Iris pigment epithelial cell (primary cell): ENCODE results near the gene ST7.

ENCODE experiments used
- DNase-seq: peaks from one replicate; pipeline ENCODE4 v3.0.0-alpha.2; 2011; ENCODE audit warnings: low read depth

ST7 gene

DNA sequence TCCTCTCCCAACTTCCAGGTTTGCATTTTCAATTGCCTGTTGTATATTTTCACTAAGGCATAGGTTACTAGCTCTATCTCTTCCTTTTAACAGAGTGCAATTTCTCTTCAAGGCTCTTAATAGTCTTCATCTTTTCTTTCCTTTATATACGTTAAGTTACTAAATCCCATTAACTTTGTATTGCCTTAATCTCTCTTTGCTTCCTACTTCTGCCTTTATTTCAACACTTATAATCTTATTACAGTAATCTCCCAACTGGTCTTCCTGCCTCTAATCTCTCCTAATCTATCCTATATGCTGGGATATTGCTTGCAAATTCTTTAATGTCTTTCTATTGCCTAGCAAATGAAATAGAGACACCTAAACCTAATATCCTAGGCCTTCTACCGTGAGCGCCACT lies 26.1 kb downstream of the ST7 start:
- no peak for DNase-seq

DNA sequence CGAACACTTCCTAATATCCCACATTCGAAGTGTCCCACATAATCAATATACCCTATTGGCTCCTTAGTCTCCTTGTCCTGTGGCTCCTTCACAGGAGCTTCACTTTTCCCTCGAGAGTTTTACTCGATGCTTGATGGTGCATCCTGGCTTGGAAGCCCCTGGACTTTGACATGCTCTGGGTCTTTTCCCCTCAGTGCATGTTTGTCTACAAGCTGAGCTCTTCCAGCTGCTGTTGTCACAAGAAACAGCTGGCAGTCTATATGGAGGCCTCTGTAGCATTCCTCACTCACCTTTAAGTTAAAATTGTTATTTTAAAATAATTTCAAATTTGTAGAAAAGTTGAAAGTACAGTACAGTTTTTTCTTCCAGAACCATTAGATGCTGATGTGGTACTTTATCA lies 27.1 kb downstream of the ST7 start:
- DNase-seq = no peak

DNA sequence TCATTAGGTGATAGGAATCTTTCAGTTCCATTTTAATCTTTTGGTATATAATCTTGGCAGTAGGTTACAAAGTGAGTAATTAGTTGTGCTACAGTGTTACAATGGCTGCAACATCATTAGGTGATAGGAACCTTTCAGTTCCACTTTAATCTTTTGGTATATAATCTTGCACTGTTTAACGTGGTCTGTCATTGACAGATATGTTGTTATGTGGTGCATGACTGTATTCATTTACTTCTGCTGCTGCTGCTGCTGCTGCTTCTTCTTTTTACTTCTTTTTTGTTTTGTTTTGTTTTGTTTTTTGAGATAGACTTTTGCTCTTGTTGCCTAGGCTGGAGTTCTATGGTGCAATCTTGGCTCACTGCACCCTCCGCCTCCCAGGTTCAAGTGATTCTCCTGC lies 28.6 kb downstream of the ST7 start:
- no peak for DNase-seq

DNA sequence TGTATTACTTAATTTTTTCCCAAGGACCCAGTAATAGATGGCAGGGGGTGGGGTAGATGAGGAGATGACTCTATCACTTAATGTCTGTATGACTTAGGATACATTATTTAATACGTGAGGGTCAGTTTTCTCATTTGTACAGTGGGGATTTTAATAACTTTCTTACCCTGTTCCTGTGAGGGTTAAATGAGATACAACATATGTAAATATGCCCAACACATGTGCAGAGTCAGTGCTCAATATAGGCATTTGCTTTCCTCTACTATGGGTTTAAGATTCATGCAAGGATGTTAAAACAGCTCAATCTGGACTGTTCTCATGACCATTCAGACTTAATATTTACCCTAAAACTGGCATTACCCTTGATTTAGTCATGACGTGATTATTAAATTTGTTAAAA lies 31.2 kb downstream of the ST7 start:
- DNase-seq = no peak

DNA sequence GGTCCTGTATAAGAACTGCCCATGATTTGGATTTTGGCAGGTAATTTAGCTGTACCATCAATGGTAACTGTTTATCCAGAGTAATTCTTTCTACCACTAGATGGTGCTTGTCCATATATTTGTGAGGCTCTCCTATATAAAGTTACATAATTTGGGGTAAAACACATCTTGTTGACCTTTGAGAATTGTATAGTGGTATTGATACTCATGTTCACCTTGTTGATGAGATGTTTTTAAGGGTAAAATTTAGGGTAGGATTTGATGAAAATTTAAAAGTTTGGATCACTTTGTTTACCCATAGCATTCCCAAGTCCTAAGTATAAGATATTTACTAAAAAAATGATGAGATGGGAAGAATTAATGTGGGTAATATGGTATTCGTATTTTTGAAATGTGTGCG lies 31.6 kb downstream of the ST7 start:
- DNase-seq = no peak

DNA sequence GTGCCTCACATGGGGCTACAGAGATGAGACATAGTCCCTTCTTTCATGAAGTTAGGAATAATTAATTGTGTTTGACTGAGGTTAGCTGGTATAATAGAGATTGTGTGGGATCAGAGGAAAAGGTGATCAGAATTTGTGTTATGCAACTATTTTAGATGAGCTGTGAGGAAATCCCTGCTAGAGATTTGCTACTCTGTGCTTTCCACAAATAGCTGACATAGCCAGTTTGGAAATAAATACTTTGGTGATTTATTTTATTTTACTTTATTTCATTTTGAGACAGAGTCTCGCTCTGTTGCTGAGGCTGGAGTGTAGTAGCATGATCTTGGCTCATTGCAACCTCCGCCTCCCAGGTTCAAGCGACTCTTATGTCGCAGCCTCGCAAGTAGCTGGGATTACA lies 32.3 kb downstream of the ST7 start:
- no peak for DNase-seq

DNA sequence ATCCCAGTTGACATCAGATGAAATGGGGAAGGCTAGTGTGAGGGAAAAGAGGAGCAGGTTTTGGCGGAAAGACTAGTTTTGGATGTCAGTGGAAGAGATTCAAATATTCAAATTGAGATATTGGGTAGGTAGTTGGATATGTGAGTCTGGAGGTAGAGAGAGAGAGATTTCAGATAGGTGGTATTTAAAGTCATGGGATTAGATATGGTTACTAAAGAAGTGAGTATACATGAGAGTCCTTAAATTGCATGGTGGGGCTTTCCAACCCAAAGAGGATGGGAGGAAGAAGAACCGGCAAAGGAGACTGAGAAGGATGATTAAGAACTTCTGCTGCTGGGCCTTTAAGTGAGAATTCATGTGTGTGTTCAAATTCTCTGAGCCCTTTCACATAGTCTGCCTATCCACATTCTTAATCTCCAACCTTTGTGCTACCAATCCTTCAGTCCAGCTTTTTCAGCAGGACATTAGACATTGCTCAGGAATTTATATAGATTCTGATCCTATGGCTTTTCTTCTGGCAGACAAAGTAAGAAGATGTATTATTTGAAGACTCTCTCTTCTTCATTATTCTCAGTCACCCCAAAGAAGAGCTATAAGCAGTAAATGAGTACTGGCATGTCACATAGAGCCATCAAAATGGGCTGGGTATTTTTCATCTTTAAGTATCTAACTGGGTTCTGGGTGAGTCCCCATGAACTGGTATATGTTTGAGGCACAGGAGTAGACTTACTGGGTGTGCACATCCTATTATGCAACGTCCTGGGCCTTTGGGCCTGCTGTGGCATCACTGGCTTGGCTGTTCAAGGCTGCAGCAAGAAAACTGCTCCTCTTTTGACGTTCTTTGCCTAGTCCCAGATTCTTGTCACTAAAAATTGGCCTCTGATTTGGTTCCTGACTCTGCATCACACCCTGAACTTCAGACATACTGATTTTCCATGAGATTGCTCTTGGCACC lies 33.6 kb downstream of the ST7 start:
- DNase-seq = peak; percentile 53

DNA sequence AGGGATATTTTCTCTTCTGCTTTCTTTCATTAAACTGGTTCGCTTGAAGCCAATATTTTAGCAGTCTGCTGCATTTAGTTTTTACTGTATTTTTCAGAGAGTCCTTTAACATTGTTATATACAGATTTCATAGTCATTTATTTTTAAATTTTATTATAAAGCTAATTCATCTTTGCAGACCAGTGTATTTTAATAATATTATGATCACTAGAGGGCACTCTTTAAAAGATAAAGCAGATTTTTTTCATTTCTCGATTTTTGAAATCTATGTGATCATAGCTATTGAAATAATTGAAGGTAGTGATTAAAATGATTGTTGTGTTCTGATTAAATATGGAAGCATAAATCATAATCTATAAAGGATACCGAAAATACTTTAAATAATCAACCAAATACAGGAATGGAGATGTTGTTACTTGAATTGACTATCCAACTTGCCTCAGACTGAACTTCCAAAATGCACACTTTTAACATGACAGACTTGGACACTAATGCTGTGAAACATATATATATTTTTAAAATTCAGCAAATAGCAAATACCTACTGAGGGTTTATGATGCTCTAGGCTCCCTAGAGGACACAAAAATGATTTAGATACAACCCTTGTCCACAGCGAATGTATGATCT lies 35.2 kb downstream of the ST7 start:
- no peak for DNase-seq

DNA sequence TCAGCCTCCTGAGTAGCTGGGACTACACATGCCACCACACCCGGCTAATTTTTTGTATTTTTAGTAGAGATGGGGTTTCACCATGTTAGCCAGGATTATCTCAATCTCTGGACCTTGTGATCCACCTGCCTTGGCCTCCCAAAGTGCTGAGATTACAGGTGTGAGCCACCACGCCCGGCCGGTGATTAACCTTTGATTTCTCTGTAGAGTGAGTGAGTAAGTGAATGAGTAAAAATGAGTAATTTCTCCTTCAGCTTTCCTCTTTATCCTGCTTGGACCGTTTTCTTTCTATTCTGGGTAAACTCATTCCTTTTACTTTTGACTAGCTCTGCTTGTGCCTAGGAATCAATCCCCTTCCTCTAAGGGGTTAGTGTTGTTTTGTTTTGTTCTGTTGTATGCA lies 36.8 kb downstream of the ST7 start:
- no peak for DNase-seq

DNA sequence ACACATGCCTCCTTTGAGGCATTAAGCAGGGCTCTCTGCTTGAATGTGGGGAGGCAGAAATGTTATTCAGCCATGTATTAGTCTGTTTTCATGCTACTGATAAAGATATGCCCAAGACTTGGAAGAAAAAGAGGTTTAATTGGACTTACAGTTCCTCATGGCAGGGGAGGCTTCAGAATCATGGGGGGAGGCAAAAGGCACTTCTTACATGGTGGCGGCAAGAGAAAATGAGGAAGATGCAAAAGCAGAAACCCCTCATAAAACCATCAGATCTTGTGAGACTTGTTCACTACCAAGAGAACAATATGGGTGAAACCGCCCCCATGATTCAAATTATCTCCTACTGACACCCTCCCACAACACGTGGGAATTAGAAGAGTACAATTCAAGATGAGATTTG lies 37.9 kb downstream of the ST7 start:
- DNase-seq = no peak

DNA sequence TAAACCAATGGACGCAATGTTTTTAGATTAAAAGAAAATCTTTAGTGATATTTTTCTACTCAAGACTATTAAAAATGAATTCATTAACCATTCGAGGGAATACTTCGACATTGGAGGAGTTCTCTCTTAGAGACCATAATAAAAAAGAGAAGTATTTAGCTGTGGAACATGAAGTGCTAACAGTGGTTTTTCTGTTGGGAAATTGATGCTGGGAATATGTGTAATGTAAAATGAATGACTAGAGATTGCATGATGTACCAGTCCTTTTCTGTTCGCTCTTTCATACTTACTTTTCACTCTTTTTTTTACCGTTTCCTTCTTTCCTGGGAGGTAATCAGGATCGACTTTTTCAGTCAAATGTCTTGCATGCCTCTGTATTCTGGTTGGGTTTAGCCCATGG lies 41.3 kb downstream of the ST7 start:
- no peak for DNase-seq

DNA sequence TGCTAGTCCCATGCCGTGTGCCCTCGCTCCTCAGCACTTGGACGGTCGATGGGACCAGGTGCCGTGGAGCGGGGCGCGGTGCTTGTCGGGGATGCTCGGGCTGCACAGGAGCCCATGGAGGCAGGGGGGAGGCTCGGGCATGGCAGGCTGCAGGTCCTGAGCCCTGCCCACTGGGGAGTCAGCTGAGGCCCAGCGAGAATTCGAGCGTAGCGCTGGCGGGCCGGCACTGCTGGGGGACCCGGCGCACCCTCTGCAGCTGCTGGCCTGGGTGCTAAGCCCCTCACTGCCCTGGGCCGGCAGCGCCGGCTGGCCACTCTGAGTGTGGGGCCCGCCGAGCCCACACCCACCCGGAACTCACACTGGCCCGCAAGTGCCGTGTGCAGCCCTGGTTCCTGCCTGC lies 44.7 kb downstream of the ST7 start:
- no peak for DNase-seq

DNA sequence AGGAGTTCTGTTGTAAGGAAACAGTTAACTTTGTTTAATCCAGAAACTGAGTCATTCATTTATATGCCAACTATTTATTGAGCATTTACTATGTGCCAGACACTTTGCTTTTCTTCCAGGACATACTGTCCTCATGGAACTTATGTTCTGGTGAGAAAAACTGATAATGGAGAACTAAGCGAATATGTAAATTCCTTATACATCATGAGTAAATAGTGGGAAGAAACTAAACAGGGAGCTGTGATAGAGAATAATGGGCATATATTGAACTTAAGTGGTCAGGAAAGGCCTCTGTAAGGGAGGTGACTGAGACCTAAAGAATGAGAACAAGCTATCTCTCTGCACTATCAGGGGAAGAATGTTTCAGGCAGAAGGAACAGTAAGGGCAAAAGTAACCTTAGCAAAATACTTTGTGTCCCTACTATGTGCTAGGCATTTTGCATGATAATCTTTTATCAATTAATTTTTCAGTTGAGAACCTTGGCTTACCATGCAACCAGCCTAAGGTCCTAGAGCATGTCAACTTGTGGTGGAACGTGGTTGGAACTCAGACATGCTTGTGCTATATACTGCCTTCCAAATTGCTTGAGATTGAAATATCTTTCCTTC lies 45.4 kb downstream of the ST7 start:
- DNase-seq = peak; percentile 68

DNA sequence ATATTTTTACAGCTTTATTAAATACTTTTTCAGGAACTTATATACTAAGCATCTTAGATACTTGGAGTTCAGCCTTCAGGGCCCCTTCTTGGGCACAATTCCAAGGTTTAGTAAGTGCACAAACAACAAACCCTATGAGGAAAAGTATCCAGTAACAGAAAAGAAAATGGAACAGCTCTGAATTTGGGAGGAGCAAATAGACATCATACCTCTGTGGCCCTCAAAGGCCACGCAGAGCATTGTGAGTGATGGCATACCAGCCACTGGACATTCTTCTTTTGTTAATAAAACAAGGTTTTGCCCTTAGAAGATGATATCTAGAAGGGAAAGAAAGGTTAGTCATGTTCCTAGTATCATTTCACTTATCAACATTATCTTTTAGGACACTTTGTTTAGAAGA lies 46.0 kb downstream of the ST7 start:
- peak; percentile 89 for DNase-seq

DNA sequence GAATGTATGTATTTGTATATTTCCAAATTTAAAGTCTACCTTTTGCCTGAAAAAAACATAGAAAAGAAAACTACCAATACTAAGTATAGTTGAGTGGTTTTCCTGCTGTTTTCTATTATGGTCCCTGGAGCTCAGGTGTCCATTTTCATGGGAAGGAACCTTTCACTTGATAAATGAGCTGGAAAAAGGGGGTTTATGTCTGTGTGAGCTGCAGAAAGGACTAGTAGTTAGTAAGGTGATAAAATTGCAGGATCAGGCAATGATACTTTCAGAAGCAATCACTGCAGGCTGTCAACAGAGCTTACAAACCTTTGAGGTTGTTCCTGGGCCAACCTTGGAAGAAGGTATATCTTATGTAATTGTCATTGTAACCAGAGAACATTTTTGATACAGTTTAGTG lies 48.0 kb downstream of the ST7 start:
- no peak for DNase-seq

DNA sequence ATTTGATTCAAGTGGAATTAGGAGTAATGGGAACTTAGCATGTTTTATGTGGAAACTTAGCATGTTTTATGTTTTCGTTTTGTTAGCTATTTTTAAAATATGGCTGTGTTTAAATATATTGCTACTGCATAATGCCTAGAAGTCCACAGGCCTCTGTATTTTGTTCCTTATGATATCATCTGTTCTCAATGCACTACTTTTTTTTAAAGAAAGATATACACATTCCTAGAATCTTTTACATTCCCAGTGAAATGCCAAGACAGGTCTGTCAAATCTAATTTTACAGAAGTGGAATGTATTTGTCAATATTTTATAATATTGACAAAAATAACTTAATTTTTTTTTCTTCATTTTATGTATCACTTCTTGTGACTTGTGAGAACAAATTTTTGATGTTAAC lies 51.6 kb downstream of the ST7 start:
- peak; percentile 74 for DNase-seq

DNA sequence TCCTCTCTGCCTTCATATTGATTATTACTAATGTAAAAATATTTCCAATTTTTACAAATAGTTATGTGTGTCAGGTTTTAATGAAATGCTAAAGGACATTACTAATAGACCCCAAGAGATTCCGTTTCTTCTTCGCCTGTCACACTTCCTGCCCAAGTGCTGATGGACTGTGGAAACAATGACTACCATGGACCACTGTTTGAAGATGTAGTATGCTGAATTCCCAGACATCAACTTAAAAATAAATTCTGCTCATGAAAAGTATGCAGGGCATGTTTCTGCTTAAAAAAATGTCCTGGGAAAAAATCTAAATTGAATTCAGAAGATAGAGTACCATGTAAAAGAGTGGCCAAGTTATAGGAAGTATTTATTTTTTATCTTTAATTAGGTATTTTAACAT lies 52.1 kb downstream of the ST7 start:
- peak; percentile 73 for DNase-seq

DNA sequence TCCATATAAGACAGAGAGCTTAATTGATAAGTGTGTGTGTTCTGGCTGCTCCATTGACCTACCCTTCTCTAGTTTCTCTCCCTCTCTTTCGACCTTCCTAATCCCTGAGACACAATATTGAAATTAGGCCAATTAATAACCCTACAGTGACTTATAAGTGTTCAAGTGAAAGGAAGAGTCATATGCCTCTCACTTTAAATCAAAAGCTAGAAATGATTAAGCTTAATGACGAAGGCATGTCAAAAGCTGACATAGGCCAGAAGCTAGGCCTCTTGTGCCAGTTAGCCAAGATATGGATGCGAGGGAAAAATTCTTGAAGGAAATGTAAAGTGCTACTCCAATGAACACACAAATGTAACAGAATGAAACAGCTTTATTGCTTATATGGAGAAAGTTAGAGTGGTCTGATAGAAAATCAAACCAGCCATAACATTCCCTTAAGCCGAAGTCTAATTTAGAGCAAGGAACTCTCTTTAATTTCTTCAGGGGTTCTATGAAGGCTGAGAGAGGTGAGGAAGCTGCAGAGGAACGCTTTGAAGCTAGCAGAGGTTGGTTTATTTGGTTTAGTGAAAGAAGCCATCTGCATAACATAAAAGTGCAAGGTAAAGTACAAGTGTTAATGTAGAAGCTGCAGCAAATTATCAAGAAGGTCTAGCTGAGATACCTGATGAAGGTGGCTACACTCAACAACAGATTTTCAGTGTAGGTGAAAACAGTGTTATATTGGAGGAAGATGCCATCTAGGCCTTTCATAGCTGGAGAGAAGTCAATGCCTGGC lies 53.8 kb downstream of the ST7 start:
- no peak for DNase-seq

DNA sequence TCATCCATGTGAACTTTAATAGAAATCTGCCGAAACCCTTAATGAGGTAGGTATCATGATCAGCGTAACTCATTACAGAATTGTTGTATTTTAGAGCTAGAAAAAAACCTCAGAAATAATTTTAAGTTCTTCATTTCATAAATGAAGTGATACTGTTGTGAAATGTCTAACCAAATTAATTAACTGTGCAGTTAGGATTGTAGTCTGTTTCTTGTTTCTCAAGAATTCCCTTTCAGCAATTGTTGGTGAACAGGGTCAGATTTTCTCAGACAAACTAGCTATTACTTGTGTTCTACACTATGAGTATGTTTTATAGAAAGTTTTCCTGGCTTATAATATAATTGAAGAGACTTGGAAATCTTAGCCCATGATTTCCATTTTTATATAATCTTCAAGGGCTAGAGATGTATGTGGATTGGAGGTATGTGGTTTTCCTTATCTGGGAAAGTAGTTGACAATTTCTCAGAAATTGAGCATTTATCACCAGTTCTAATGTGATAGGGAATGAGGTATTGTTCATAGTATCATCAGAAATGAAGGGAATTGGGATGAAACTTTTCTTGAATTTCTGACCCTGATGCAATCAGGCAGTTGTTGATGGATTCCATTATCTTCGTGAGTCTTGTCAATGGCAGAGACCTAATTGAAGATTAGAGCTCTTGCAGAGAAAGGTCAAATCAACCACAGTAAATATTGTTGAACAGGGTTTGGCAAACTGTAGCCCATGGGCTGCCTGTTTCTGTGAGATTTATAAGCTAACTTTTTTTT lies 55.0 kb downstream of the ST7 start:
- DNase-seq = no peak

DNA sequence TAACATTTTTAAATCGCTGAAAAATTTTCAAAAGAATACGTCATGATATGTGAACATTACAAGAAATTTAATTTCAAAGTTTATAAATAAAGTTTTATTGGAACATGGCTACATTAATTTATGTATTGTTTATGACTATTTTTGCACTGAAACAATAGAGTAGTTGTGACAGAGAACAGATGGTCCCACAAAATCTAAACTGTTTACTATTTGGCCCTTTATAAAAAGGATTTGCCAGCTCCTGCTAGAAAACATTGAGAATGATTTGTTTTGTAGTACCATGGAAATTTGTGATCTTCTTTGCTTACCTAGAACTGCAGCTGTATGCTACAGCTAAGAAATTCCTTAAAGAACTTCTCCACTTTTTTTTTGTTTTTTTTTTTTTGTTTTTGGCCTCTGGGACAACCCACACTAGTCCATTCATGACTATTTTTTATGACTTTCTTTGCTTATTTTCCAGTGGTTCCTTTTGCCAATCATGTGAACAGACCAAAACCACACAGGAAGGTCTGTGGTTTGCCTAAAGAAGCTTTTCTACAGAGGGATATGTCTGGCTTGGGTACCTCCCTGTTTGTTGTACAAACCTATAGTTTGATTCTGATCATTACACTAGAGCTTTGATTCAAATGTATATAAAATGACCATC lies 55.7 kb downstream of the ST7 start:
- peak; percentile 90 for DNase-seq

DNA sequence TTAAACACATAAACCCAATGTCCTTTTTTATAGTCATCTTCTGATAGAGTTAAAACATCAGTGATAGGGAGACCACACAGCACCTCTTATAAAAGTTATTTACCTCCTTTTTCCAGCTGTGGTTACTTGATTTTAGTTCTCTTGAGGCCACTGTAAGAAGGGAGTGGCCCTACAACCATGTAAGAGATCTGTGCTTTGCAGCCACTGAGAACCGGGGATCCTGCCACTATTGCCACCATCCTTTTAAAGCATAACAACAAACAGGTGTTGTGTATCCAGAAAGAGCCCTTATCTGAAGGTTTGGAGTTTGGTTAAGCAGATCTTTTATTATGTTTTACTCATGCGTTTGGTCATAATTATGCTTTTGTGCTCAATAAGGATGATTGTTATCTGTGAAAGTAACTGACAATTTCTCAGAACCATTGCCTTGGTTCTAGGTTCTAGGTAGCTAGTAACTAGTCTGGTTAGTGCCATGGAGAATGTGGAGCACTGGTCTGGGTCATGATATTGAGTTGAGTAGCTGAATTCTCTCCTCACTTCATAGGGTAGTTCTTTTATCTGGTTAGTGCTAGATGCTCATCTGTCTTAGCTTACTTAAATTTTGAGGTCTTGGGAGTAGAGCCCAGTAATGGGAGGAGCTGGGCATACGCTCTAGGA lies 56.5 kb downstream of the ST7 start:
- no peak for DNase-seq
